Upper lobe of left lung (tissue), 6 donors: ENCODE measurements around the gene TUBB1. TPM values are rescaled to one million over a fixed set of nuclear protein-coding genes. Genes with fewer than 3 reads are reported as not detected.
A peak's percentile ranks its signal among the peaks of the same experiment; 100 is the strongest.
"Not testable (repeated sequence)": the region's sequence is repeated elsewhere in the genome, so short reads cannot be mapped to it uniquely, and the experiment has no call there.

ENCODE experiments used
- ATAC-seq, 2 donors: fragments of 200-7000 bp; cut with Tn5 transposase; one replicate each; pipeline ENCODE4 v1.9.1; 2022; ENCODE audit warnings: mild to moderate bottlenecking in 2 of 2, moderate library complexity in 2 of 2; ENCODE audit not compliant: low FRiP score in 2 of 2
- DNase-seq, 2 donors: peaks; one replicate each; pipeline ENCODE4 v3.0.0-alpha.2; 2019 to 2020
- H3K27ac ChIP-seq, 4 donors: fragments of 200-600 bp; sonication (generic); one replicate each; pipeline ENCODE4 v1.5.1; 2016 to 2019
- H3K27me3 ChIP-seq, 4 donors: fragments of 200-600 bp; sonication (generic); one replicate each; pipeline ENCODE4 v1.5.1; 2017 to 2019
- H3K36me3 ChIP-seq, 4 donors: fragments of 200-600 bp; sonication (generic); one replicate each; pipeline ENCODE4 v1.5.1; 2016 to 2019
- H3K4me1 ChIP-seq, 4 donors: fragments of 200-600 bp; sonication (generic); one replicate each; pipeline ENCODE4 v1.5.1; 2018 to 2019
- H3K4me3 ChIP-seq, 4 donors: fragments of 200-600 bp; sonication (generic); one replicate each; pipeline ENCODE4 v1.5.1; 2017 to 2019; ENCODE audit warnings: mild to moderate bottlenecking in 2 of 4, moderate library complexity in 1 of 4
- H3K9me3 ChIP-seq, 4 donors: fragments of 200-600 bp; sonication (generic); one replicate each; pipeline ENCODE4 v1.5.1; 2018 to 2019
- EP300 ChIP-seq, 4 donors: sonication (generic); formaldehyde crosslinking; IDR thresholded peaks; one replicate each; pipeline ENCODE4 v1.5.1; 2017; ENCODE audit warnings: antibody characterized with exemption in 4 of 4, control low read depth in 2 of 4
- POLR2A ChIP-seq, 4 donors: fragments of 450-650 bp; IDR thresholded peaks; one replicate each; pipeline ENCODE4 v1.5.1; 2016 to 2017; ENCODE audit warnings: antibody characterized with exemption in 4 of 4, mild to moderate bottlenecking in 2 of 4
- POLR2AphosphoS5 ChIP-seq, 2 donors: sonication (generic); formaldehyde crosslinking; IDR thresholded peaks; one replicate each; pipeline ENCODE4 v1.5.1; 2017; ENCODE audit warnings: antibody characterized with exemption in 2 of 2
- WGBS, 2 donors: methylation state at CpG; one replicate each; pipeline ENCODE4 v1.1.5; 2017 to 2018; 5-methylcytosine and 5-hydroxymethylcytosine counted together
- total RNA-seq, 6 donors: library from RNA; depleted of rRNA in 4 of 6; stranded (reverse); fragments of >200 nt in 4 of 6; gene quantifications; one replicate each; pipeline versions ENCODE4 v1.1.0 to v1.2.1, GENCODE V29; 2016 to 2021
- TF ChIP-seq, protein P1 (sequence below), 6 experiments: fragments of 450-650 bp in 4 of 6; fragments of 200-600 bp in 2 of 6; sonication (generic) in 2 of 6; IDR thresholded peaks; one replicate each; pipeline ENCODE4 v1.5.1; 2016 to 2019; ENCODE audit warnings: antibody characterized with exemption in 6 of 6
- donor health status: DM: no; HTN: no; CAD: no; lungs with moderate emphysema.
- donor health status: DM: no; HTN: yes; CAD: no; lungs with severe emphysema.

The TUBB1 gene
- total RNA-seq, 6 donors from 2014 or later = 1.5 to 9.3 (median 2.6) TPM

DNA sequence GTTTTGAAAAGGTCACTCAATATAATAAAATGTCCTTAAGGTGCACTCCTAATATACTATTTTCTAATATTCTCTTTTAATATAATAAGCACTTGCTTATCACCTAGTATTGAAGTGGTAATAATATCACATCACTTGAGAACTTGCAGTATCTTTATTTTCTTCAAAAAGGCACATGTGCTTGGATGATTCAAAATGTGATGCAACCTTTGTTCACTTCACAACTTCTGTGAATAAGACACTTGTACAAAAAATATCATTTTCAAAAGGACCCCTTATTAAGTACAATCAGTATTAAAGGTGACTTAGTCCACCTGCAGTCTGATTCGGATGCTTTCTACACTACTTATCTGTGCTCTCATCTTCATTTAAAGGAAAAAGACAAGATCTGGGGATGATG, 20.0 kb downstream of the TUBB1 start:
- TF ChIP-seq POLR2AphosphoS5 (IDR thresholded peaks at IDR 0.05) = no peak
- TF ChIP-seq EP300 (IDR thresholded peaks at IDR 0.05) = no peak
- no peak for TF ChIP-seq POLR2A (IDR thresholded peaks at IDR 0.05)
- TF ChIP-seq, protein P1, sequence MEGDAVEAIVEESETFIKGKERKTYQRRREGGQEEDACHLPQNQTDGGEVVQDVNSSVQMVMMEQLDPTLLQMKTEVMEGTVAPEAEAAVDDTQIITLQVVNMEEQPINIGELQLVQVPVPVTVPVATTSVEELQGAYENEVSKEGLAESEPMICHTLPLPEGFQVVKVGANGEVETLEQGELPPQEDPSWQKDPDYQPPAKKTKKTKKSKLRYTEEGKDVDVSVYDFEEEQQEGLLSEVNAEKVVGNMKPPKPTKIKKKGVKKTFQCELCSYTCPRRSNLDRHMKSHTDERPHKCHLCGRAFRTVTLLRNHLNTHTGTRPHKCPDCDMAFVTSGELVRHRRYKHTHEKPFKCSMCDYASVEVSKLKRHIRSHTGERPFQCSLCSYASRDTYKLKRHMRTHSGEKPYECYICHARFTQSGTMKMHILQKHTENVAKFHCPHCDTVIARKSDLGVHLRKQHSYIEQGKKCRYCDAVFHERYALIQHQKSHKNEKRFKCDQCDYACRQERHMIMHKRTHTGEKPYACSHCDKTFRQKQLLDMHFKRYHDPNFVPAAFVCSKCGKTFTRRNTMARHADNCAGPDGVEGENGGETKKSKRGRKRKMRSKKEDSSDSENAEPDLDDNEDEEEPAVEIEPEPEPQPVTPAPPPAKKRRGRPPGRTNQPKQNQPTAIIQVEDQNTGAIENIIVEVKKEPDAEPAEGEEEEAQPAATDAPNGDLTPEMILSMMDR (IDR thresholded peaks at IDR 0.05) = no peak
- Histone ChIP-seq H3K4me3 (no peak overlapping the region), H3K27me3 (no peaks in the 10 kb centered on the region), H3K36me3 (peaks cover 15 to 36% (median 31%) of the 10 kb centered on the region in 4 donors), H3K4me1 (peaks cover 26 to 40% (median 35%) of the 10 kb centered on the region in 4 donors), H3K27ac (no peak overlapping the region), H3K9me3 (no peaks in the 10 kb centered on the region)
- DNase-seq = no peak
- ATAC-seq = no peak
- 81 to 84% methylated on average over 1 of the region's 1 CpG for WGBS, 2 donors

DNA sequence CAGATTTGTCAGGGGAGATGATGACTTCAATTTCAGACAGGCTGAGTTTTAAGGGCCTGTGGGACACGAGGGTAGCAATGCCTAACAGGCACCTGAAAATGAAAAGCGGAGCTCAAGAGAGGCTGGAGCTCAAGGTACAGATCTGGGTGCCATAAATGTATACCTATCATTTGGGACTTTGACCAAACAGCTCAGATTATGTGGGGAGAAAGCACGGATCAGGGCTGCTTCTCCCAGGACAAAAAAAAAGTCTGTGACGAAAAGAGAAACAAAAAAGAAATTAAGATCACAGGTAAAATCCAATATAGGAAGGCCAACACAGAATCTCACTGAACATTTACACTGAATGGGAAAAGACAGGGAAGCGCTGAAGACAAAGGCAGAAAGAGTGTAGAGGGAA, 21.4 kb downstream of the TUBB1 start:
- peak overlapping the region in 1 of 4 donors; percentile 96 for H3K4me3 ChIP-seq
- no peak overlapping the region for H3K27ac ChIP-seq
- 90% methylated on average over 5 of the region's 5 CpGs for WGBS, 2 donors
- H3K27me3 ChIP-seq = no peaks in the 10 kb centered on the region
- peaks cover 26 to 40% (median 35%) of the 10 kb centered on the region in 4 donors for H3K4me1 ChIP-seq
- ATAC-seq = no peak
- no peak for TF ChIP-seq EP300 (IDR thresholded peaks at IDR 0.05)
- no peak for TF ChIP-seq POLR2AphosphoS5 (IDR thresholded peaks at IDR 0.05)
- TF ChIP-seq, protein P1 (IDR thresholded peaks at IDR 0.05) = no peak
- no peak for DNase-seq
- H3K36me3 ChIP-seq = peaks cover 12 to 26% (median 22%) of the 10 kb centered on the region in 4 donors
- H3K9me3 ChIP-seq = no peaks in the 10 kb centered on the region

DNA sequence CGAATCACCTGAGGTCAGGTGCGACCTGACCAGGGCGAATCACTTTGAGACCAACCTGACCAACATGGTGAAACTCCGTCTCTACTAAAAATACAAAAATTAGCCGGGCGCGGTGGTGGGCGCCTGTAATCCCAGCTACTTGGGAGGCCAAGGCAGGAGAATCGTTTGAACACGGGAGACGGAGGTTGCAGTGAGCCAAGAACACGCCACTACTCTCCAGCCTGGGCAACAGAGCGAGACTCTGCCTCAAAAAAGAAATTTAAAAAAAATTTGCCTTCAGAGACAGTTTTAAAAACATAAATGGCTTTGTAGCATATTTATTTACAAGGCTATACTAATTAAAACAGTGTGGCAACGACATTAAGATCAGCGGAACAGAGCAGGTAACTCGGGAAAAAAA, 22.3 kb downstream of the TUBB1 start:
- H3K9me3 ChIP-seq, ATAC-seq, H3K27me3 ChIP-seq, DNase-seq: not testable (repeated sequence)
- H3K4me3 ChIP-seq = peak overlapping the region in 3 of 4 donors; percentile 77 to 98 (median 96)
- H3K27ac ChIP-seq = peak overlapping the region in 1 of 4 donors; percentile 93
- peaks cover 7 to 18% (median 14%) of the 10 kb centered on the region in 4 donors for H3K36me3 ChIP-seq
- H3K4me1 ChIP-seq = peaks cover 26 to 40% (median 35%) of the 10 kb centered on the region in 4 donors
- WGBS, 2 donors = 88 to 90% methylated on average over 16 of the region's 16 CpGs

DNA sequence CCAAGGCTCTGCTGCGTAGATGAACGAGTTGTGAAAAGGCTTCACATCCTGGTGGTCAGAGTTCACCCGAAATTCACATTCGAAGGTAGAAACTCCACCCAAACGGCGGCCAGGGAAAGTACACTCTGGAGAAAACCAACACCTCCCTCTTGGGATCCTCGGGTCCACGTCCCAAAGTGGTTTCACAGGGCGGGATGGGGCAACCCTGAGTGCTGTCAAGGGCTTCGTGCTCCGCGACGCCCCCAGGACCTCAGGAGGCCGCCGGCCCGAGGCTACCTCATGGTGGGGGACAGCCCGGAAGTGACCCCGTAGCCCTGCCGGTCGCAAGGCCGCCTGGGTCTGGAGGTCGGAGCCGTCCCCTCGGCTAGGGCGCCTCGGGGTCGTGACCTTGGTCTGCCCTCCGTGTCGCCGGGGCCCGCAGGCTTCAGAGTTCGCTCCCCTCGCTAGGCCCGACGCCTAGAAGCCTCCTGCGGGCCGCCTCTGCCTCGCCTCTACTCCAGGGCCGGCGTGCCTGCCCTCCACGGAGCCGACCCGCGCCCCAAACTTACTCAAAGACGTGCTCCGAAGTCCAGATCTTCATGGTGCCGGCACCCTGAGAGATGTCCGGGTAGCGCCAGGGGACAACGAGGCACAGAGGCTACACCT, 23.0 kb downstream of the TUBB1 start, which contains the start of gene PRELID3B:
PRELID3B (minus strand) TSS at position 636 of the 645 bp plus-strand sequence; CDS start at position 580, 56 bp downstream.
- Histone ChIP-seq H3K4me1 (peaks cover 26 to 40% (median 36%) of the 10 kb centered on the region in 4 donors), H3K27ac (peak within 1 kb of the TSS; percentile 91 to 93 (median 93)), H3K36me3 (peaks cover 2 to 10% (median 9%) of the 10 kb centered on the region in 4 donors), H3K9me3 (no peaks in the 10 kb centered on the region), H3K4me3 (peak within 1 kb of the TSS; percentile 77 to 98 (median 94)), H3K27me3 (no peaks in the 10 kb centered on the region)
- WGBS, 2 donors = 3% methylated on average over 42 of the region's 50 CpGs; no CpG with 5 or more reads in 1 of the 2 donors
- ATAC-seq (peak; percentile 23 to 65), DNase-seq (no peak)
- TF ChIP-seq POLR2A (IDR thresholded peaks at IDR 0.05) = peak in 2 of 4 donors; percentile 67 to 71
- no peak for TF ChIP-seq EP300 (IDR thresholded peaks at IDR 0.05)
- TF ChIP-seq, protein P1 (IDR thresholded peaks at IDR 0.05) = peak in 1 of 6 experiments; percentile 20
- TF ChIP-seq POLR2AphosphoS5 (IDR thresholded peaks at IDR 0.05) = no peak

DNA sequence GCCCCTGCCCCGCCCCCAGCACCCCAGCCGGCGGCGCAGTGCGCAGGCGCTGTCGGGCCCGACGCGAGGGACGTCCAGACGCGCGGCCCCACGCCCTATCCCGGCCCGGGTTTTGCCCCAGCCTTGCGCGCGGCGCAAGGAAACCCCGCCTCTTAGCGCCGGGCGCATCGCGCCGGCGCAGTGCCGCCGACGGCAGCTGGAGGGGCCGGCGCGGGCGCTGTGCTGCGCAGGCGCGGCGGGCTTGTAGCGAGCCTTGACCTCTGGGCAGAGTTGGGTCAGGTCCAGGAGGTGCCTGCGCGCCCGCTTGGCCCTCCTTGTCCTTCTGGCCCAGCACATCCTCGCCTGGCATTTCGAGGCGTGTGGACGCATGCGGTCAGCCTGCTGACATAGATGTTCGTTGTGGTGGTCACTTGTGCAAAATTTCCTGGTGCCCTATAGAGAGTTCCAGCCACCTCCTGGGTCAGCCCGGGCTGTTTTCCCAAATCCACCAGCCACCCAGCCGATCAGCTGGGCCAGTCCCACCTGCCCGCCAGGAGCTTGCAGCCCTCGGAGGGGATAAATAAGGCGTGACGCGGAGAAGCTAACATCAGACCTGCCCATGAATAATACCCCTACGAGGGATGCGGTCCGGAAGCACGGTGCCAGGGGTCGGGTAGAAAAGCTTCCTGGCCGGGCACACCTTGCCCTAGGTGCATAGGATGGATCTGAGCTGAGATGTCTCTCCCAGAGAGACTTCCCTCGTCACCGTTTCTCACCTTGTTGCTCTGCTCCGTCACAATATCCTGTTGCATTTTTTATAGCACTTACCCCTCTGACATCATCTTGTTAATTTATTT, 23.8 kb downstream of the TUBB1 start:
- Histone ChIP-seq H3K9me3 (no peaks in the 10 kb centered on the region), H3K4me3 (peak overlapping the region; percentile 77 to 98 (median 94)), H3K27ac (peak overlapping the region; percentile 91 to 93 (median 93)), H3K36me3 (peaks cover 0 to 3% (median 2%) of the 10 kb centered on the region in 4 donors), H3K27me3 (no peaks in the 10 kb centered on the region), H3K4me1 (peaks cover 26 to 41% (median 40%) of the 10 kb centered on the region in 4 donors)
- peak; percentile 95 to 99 for DNase-seq
- WGBS, 2 donors = 47 to 75% methylated on average over 8 to 24 of the region's 66 CpGs
- peak; percentile 18 to 71 for TF ChIP-seq POLR2AphosphoS5 (IDR thresholded peaks at IDR 0.05)
- peak in 1 of 4 donors; percentile 56 for TF ChIP-seq POLR2A (IDR thresholded peaks at IDR 0.05)
- TF ChIP-seq, protein P1 (IDR thresholded peaks at IDR 0.05) = peak in 4 of 6 experiments; percentile 11 to 48 (median 39)
- TF ChIP-seq EP300 (IDR thresholded peaks at IDR 0.05) = peak in 1 of 4 donors; percentile 14
- ATAC-seq = peak; percentile 97 to 99
